ENCODE data around the gene ANKRD24.

ANKRD24 gene

GRCh38 chr19:4199699-4200293 is 17.3 kb downstream of the ANKRD24 start:
- TF ChIP-seq CTCF (IDR thresholded peaks at IDR 0.05; ENCODE audit: insufficient read depth, low read length) (no peak), SPI1 (IDR thresholded peaks at IDR 0.05; ENCODE audit: borderline replicate concordance, low read depth) (no peak), POLR2AphosphoS5 (IDR thresholded peaks at IDR 0.05; ENCODE audit: low read depth) (no peak)
- TF ChIP-seq, protein P1, sequence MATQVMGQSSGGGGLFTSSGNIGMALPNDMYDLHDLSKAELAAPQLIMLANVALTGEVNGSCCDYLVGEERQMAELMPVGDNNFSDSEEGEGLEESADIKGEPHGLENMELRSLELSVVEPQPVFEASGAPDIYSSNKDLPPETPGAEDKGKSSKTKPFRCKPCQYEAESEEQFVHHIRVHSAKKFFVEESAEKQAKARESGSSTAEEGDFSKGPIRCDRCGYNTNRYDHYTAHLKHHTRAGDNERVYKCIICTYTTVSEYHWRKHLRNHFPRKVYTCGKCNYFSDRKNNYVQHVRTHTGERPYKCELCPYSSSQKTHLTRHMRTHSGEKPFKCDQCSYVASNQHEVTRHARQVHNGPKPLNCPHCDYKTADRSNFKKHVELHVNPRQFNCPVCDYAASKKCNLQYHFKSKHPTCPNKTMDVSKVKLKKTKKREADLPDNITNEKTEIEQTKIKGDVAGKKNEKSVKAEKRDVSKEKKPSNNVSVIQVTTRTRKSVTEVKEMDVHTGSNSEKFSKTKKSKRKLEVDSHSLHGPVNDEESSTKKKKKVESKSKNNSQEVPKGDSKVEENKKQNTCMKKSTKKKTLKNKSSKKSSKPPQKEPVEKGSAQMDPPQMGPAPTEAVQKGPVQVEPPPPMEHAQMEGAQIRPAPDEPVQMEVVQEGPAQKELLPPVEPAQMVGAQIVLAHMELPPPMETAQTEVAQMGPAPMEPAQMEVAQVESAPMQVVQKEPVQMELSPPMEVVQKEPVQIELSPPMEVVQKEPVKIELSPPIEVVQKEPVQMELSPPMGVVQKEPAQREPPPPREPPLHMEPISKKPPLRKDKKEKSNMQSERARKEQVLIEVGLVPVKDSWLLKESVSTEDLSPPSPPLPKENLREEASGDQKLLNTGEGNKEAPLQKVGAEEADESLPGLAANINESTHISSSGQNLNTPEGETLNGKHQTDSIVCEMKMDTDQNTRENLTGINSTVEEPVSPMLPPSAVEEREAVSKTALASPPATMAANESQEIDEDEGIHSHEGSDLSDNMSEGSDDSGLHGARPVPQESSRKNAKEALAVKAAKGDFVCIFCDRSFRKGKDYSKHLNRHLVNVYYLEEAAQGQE (IDR thresholded peaks at IDR 0.05; ENCODE audit: insufficient replicate concordance, low read depth), result no peak
- no peak for DNase-seq (ENCODE audit: low read depth in 1 of 2, low spot score in 1 of 2)
- Histone ChIP-seq H3K27ac (replicated peaks) (no peak overlapping the region), H3K4me3 (replicated peaks; ENCODE audit: insufficient read depth, low read length) (no peak overlapping the region), H3K27me3 (ENCODE audit: insufficient read depth, poor library complexity, severe bottlenecking) (peaks cover 14% of the 10 kb centered on the region)

DNA sequence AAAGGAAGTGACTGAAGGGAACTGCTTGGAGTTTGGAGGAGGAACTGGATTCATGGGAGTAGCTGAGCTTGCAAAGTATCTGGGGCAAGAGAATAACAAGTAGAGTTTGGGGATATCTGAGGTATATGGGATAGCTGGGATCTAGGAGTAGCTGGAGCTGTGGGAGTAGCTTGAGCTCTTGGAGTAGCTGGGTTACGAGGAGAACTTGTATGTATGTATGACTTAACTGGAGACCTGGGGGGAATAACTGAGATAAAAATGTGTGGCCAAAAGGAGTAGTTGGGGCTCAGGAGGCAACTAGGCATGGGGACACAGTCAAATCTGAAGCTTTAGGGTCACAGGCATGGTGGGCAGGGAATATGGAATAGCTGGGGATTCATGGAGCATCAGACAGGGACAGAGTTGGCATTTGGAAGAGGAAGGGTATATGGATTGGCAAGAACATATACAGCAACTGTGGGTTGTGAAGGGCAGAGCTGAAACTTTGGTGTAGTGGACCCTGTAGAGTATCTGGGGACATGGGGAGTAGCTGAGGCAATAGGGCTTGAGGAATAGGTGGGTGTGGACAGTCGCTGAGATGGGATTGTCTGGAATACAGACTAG is 18.6 kb downstream of the ANKRD24 start:
- Histone ChIP-seq H3K4me3 (replicated peaks; ENCODE audit: insufficient read depth, low read length) (no peak overlapping the region), H3K27me3 (ENCODE audit: insufficient read depth, poor library complexity, severe bottlenecking) (peaks cover 14% of the 10 kb centered on the region), H3K27ac (replicated peaks) (no peak overlapping the region)
- DNase-seq (ENCODE audit: low read depth in 1 of 2, low spot score in 1 of 2), result no peak
- TF ChIP-seq, protein P1 (IDR thresholded peaks at IDR 0.05; ENCODE audit: insufficient replicate concordance, low read depth), result no peak
- no peak for TF ChIP-seq POLR2AphosphoS5 (IDR thresholded peaks at IDR 0.05; ENCODE audit: low read depth)
- no peak for TF ChIP-seq SPI1 (IDR thresholded peaks at IDR 0.05; ENCODE audit: borderline replicate concordance, low read depth)
- TF ChIP-seq GABPA (IDR thresholded peaks at IDR 0.05; ENCODE audit: low read depth), result no peak
- TF ChIP-seq CTCF (IDR thresholded peaks at IDR 0.05; ENCODE audit: insufficient read depth, low read length), result no peak

- H3K27me3 ChIP-seq (ENCODE audit: insufficient read depth, poor library complexity, severe bottlenecking), result peaks cover 14% of the 10 kb centered on the region
- H3K27ac ChIP-seq (replicated peaks), result no peak overlapping the region
- no peak overlapping the region for H3K4me3 ChIP-seq (replicated peaks; ENCODE audit: insufficient read depth, low read length)
- no peak for DNase-seq (ENCODE audit: low read depth in 1 of 2, low spot score in 1 of 2)
- TF ChIP-seq CTCF (IDR thresholded peaks at IDR 0.05; ENCODE audit: insufficient read depth, low read length) (no peak), SPI1 (IDR thresholded peaks at IDR 0.05; ENCODE audit: borderline replicate concordance, low read depth) (no peak), GABPA (IDR thresholded peaks at IDR 0.05; ENCODE audit: low read depth) (no peak), POLR2AphosphoS5 (IDR thresholded peaks at IDR 0.05; ENCODE audit: low read depth) (no peak)
- TF ChIP-seq, protein P1 (IDR thresholded peaks at IDR 0.05; ENCODE audit: insufficient replicate concordance, low read depth), result no peak
These were observed 19.3 kb downstream of the ANKRD24 start for GRCh38 chr19:4201798-4202197.

Data from HL-60 (cell line).